CD4-positive, alpha-beta T cell treated with Interferon alpha-2 for 1 hour (primary cell): ENCODE results near the gene ADSS1.

ENCODE experiments used
- DNase-seq, 2 donors: peaks; one replicate each; pipeline ENCODE4 v3.0.0-alpha.2; 2020 to 2022

Gene ADSS1

DNA sequence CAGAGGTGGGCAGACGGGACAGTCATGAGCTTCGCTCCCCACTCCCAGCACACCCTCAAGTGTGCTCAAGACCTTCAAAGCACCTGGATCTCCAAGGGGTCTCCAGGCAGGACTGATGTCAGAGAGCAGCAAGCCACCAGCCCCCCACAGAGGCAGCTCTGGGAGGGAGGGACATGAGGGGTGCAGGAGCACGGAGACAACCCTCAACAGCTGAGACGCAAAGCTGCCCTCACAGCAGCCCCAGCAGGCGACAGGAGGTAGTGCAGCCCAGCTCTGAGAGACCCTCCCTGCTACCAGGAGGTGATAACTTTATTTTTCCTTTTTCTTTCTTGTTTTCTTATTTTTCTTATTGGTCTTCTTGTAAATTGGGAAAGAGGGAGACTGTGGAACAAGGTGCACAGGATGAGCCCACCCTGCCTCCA, 46.8 kb downstream of the ADSS1 start:
- peak in 1 of 2 donors; percentile 28 for DNase-seq

DNA sequence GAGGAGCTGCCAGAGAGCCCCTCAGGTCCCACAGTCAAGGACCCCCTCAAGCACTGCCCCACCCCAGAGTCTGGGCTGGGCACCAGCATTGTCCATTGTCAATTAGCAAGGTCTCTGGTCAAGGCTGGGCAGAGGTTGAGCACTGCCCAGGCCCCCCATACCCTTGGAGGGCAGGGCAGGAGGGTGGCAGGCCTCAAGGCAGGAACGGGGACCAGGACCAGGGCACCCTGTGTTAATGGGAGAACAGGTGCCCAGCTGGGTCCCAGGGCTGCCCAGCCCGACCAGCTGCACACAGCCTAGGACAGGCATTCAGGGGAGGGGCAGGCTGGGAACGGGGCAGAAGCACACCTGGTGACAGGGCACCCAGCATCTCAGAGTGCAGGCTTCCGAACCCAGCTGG, 47.3 kb downstream of the ADSS1 start:
- no peak for DNase-seq

DNA sequence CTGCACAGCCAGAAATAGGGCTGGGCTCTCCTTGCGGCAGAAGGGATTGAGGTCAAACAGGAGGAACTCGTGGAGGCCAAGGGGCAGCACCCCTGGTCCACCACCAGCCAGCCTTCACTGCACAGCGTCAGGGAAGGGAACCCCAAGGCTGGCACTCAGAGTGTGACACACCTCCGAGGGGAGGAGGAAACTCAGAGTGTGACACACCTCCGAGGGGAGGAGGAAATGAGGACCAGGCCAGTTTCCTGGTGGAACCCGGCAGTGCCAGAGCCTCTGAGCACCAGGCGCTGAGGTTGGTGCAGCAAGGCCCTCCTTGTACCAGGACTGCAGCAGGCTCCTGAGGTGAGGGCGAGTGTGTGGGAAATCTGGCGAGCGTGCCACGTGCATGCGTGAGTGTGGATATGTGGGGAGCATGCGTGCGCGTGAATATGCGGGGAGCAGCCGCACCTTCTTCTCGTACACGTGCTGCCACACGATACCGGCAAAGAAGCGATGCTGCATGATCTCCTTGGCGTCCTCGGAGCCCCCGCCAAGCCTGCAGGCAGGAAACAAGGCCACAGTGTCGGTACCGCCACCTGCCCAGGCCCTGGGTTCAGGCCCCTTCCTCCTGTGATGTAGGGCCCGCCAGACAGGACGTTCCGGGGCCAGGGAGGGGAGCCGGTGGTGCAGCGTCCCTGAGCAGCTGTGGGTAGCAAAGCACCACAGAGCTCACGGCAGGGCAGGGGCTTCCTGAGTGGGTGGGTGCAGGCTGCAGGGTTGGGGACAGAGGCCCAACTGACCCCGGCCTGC, 48.1 kb downstream of the ADSS1 start:
- DNase-seq, result no peak

DNA sequence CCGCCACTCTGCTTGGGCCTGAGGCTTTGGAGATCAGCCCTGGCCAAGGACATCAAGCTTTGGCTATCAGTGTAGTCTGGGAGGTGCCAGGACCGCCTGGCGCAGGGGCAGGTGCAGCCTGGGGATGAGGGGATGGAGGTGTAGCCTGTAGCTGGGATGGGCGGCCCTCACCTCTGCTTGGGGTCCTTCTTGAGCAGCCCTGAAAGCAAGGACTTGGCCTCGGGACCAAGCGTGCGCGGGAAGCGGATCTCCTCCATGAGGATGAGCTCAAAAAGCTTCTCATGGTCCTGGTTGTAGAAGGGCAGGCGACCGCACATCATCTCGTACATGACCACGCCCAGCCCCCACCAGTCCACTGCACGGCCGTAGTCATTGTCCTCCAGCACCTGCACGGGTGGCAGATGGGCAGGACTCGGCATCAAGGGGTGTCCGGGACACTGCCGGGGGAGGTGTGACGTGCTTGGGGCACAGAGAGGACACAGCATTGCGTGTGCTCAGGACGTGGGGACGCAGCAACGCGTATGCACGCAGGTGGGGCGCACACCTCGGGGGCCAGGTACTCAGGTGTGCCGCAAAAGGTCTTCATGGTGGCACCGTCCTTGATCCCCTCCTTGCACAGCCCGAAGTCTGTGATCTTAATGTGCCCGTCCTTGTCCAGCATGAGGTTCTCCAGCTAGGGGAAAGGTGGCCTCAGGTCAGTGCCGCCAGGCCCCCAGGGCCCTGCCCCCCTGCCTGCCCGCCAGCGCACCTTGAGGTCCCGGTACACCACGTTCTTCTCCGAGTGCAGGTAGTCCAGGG, 48.9 kb downstream of the ADSS1 start:
- DNase-seq, result no peak

DNA sequence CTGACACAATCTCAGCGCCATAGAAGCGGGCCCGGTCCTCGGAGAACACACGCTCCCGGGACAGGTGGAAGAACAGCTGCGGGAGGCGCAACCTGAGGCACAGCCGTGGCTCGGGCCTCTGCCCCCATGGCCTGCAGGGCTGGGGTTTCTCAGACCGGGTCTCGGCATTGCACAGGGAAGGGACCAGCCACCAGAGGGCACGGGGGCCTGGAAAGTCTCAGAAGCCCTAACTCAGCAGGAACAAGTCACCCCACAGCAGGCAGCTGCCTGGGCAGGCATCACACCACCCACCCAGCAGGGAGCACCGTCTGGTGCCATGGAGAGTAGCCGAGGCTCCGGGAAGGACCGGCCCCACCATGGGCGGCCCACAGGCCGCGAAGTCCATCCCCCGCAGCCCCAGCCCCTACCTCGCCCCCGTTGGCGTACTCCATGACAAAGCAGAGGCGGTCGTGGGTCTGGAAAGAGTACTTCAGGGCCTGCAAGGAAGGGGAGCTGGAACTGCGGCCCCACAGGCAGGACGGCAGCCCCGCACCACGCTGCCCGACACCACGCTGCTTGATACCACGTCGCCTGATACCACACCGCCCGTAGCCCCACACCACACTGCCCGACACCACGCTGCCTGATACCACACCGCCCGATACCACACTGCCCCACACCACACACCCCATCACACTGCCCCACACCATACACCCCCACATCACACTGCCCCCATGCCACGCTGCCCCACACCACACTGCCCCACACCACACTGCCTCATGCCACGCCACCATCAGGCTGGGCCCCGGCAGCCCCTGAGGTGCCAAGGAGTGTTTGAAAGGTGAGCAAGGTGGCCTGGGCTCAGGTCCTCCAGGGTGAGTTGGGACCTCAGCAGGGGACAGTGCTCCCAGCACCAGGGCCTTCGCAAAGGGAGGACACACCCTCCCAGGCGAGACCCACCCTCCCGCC, 49.8 kb downstream of the ADSS1 start:
- DNase-seq, result no peak

DNA sequence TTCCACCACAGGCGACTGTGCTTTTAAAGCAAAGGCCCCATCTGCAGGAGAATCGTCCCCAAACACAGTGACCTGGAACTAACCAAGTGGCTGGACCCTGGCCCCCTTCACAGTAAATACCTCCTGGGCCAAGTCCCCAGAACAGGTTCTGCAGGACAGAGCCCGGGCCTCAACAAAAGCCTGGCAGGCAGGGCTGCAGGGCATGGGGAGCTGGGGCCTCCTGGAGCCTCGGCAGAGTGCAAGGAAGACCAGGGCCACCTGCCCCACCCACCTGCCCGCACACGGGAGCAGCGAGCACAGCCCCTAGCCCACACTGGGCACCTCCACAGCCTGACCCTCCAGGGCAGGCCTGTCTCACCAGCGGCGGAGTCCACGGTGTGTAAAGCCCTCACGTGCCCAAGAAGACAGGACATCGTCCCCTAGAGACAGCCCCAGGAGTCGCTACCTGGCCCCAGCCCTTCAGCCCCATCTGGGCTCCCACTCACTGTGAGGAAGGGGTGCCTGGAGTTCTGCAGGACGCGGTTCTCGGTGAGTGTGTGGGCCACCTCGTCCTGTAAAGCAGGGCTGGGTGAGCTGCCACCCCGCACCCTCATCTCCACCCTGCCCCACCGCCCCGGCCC, 50.5 kb downstream of the ADSS1 start:
- DNase-seq, result no peak

DNA sequence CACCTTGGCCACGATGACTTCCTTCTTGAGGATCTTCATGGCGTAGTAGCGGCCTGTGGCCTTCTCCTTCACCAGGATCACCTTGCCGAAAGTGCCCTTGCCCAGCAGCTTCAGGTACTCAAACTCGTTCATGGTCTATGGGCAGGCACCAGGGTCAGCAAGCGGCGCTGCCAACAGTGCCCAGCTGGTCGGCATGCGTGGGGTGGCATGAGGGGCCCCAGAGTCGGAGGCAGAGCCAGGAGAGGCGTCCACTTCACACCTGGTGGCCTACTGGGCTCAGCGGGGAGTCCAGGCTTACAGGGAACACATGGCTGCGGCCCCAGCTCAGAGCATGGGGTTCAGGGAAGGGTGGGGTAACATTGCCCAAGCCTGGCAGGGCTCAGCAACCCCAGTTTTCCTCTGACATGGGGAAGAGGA, 51.1 kb downstream of the ADSS1 start:
- DNase-seq, result no peak

DNA sequence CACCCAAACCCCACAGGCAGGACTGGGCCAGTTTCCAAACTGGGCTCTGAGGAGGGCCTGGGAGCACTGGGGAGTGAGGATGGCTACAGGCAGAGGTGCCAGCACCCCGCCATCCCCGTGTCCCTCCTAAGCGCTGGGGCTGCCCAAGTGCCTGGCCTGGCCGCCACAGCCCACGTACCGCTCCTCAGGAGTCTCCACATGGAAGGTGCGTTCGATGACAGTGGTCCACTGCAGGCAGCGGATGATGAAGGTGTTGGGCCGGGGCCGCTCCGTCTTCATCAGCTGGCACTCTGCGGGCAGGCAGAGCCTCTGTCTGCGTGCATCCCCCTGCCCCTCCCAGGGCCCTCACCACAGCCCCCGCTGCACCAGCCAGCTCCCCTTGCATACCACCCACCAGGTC, 52.5 kb downstream of the ADSS1 start:
- no peak for DNase-seq

DNA sequence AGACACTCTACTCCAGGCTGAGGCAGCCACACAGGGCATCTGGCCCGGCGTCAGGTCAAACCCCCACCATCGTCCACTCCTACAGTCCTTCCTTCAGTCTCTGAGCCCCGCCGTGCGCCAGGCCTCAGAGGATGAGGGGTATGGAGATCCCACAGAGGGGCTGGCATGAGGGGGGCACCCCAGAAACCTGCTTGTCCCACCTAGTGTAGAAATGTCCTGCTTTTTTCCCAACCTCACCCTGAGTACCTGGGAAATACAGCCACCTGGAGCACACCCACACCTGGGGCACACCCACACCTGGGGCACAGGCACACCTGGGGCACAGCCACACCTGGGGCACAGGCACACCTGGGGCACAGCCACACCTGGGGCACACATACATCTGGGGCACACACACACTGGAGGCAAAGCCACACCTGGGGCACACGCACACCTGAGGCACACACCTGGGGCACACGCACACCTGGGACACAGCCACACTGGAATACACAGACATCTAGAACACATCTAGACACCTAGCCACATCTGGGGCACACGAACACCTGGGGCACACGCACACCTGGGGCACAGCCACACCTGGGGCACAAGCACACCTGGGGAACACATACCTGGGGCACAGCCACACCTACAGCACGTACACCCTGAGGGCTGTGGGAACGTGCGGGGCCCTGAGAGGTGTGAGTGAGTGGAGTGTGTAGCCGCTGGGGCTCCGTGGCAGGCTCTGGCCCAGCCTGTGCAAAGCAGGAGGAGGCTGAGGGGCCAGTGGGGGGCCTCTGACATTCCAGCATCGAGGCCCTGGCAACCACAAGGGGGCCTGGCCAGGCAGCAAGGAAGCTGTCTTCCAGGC, 53.2 kb downstream of the ADSS1 start:
- DNase-seq, result no peak

DNA sequence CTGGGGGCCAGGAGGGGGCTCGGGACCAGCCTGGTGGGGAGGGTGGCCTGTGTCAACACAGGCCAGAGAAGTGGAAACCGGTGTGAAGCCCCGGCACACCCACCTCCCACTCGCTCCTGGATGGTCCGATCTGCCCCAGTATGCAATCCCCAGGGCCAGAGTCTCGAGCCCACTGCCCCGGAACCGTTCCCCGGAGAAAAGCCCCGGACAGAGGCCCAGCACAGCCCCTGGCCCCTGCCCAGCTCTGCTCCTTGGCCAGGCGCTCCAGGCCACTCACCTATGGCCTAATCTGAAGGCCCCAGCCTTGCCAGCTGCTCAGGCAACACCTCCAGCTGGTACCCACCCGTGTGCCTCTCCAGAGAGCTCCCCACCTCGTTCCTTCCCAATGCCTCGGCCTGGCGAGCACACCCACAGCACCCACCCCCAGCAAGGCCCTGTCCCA, 53.8 kb downstream of the ADSS1 start:
- no peak for DNase-seq

DNA sequence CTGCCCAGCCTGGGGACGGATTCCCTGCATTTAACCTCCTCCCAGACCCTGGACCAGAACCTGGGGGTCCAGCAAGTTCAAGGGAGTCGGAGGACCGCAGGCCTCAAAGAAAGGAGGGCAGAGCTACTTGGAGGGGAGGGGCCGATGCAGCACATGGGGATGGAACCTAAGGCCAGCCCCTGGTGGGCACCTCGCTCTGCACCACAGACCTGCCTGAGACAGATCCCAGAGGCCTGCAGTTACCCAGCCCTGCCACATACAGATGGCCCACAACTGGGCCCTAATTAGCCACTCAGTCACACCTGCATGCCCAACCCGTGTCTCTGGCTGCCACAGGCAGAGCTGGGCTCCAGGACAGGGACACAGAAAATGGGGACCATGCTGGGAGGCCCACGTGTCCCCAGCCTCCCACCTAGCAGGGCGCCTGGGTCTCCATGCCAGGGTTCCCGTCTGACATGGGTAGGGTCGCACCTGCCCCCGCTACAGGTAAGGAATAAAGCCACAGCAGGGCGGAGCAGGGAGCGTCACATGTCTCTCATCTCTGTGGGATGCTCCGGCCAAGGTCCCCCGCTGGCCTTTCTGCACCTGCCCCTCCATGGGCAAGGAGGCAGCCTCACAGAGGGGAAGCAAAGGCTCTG, 54.8 kb downstream of the ADSS1 start:
- DNase-seq, result no peak

DNA sequence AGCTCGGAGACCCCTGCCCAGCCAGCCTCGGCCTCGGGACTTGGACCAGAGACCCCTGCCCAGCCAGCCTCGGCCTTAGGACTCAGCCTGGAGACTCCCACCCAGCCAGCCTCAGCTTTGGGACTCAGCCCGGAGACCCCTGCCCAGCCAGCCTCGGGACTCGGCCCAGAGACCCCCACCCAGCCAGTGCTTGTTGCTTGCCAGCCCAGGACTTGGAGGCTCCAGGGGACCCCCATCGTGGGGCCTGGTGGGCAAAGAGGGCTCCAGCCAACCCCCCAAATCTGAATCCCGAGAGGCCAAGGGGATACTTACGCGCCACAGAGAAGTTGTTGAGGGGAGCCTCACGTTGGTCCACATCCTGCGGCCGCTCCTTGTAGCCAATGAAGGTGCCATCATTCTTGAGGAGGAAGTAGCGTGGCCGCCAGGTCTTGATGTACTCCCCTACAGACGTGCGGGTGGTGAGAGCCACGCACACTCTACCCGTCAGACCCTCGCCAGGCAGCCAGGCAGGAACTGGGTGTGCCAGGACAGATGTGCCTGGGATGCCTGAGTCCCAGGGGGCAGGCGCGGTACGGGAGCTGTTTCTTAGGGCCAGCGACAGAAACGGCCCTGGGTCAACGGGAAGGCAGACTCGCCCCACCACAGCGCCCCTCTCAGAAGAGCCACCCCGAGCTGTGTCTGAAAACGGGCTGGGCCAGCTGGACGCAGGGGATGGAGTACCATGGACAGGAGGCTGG, 55.9 kb downstream of the ADSS1 start:
- DNase-seq, result no peak

DNA sequence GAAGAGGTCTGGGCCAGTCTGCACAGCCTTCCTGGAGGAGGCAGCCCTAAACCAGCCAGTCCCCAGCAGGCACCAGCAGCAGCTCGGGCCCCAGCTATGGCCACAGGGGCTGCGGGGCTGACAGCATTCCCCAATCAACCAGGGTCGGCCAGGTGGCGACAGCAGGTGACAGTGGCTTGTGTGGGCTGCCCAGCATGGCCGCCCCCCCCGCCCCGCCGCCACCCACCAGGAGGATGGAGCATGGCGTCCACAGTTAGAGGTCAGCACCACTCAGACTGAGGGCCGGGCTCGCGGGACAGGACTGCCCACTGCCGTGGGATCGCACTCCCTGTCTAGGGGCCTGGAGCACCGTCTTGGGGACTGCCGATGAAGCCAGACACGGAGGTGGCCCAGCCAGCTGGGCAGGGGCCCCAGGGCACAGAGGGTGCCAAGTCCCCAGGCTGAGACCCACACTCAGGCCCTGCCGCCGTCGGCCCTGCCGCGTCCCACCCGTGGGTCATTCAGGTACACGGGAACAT, 56.5 kb downstream of the ADSS1 start:
- DNase-seq, result no peak

DNA sequence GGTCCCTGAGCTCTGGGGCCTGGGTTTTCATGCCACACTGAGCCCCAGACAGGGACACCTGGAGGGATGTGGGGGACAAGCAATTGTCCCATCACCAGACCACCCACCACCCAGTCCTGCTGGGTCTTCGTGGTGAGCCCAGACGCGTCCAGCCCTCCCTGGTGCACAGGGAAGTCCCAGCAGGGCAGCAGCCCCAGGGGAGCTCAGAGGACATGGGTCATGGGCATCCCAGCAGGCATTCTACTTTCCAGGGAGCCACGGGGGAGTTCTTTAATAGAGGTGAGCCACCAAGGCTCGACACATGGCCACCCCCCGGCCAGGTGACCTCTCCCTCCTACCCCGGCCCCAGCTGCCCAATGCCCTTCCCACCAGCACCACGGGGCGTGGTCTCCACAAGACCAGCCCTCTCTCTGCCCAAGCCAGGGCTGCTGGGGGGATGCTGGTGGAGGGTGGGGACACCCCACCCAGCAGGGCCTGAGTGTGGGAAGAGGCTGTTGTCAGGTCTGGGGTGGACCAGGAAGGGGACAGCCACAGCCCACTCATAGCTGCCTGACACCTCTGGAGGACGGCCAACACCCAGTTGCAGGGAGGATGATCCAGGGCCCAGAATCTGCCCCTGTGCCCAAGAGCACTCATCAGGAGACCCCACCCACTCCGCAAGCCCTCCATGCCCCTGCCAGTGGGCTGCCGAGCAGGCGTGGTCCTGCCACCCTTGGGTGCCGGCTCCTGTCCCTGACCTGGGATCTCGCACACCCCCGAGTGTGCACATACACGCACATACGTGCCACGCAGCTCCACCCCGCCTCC, 57.4 kb downstream of the ADSS1 start:
- no peak for DNase-seq

DNA sequence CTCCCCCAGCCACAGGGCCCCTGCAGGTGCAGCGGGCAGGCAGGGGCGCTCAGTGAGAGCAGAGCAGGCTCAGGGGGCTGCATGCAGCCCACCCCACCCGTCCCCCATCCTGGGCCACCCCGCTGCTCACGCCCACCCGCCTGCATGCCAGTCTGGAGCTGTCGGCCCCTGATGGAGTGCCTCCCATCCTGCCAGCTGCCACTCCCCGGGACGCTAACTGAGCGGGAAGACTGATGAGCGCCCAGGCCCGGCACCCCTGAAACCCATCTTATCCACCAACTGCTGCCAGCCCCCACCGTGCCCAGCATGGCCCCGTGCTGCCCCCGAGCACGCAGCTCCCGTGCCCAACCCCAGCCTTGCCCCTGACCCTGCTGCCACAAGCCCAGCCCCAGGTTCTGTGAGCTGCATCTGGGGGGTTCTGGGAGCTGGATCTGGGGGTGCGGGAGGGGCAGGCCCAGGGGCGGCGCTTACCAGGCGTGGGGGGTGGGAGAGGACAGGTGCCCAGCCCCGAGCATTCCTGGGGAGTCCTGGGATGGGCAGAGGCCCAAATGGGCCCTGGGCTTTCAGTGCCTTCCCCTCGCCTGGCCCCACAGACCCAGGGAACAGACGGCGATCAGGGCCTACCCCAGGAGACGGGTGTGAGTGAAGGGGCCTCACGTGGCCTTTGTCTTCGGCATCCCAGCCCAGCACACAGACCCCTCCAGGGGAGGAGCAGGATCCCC, 58.2 kb downstream of the ADSS1 start:
- DNase-seq, result no peak

DNA sequence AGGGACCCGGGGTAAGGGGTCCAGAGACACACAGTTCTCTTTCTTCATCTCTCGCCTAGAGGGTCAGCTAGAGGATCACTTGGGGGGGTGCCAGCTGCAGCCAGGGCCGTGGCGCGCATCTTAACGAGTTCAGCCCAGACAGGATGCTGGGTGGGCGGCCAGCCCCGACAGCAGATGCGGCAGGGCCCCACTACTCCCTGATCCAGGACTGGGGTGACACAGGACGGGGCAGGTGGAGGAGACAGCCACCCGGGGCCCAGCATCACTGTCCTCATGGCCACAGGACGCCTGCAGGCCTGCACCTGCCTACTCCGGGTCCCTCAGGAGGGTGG, 58.7 kb downstream of the ADSS1 start:
- DNase-seq, result no peak

DNA sequence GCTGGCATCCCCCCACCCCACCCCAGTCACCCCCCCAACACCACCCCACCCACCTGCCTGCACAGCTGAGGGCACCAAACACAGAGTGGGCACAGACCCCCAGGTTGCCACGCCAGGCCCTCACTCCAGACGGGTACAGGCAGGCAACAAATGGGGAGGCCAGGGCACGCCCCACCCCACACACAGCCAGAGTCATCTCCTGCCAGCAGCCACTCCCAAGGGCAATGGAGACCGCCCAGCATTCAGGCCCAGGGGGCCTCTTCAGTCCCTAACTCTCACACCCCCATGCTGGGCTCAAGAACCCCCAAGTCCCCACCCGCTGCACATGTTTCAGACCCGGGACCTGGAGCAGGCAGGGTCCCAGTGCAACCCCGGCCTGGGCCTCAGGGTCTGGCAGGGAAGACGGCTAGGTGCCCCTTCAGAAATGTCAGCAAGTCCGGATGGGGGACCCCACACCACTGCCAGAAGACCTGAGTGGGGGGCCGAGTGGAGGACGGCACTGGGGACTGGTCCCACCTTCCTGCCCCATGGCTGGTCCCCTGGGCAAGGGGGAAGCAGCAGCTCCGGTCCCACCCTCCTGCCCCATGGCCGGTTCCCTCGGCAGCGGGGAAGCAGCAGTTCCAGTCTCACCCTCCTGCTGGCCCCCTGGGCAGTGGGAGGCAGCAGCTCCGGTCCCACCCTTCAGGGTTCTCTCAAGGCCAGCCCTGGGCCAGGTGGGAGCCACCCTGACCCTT, 59.6 kb downstream of the ADSS1 start:
- no peak for DNase-seq

DNA sequence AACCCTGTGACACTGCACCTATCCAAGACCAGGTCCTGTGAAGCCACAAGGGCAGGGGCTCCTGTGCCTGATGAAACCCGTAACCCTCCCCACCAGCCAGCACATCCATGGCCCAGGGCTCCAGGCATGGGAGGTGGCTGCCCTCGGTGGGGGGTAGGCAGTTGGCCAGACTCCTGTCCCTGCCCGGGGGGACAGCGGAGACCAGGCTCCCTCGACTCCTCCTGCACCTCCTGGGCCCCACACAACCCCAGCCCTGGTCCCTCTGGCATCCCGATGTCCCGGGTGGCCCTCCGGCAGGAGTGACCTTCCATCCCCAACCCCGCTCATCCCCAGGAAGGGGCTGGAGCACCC, 60.2 kb downstream of the ADSS1 start:
- DNase-seq, result no peak
